HG02759 (cell line): ENCODE results near the gene ERVH48-1.
A peak's percentile ranks its signal among the peaks of the same experiment; 100 is the strongest.
"Not testable (repeated sequence)": the region's sequence is repeated elsewhere in the genome, so short reads cannot be mapped to it uniquely, and the experiment has no call there.

ENCODE experiments used
- ATAC-seq: cut with Tn5 transposase; IDR thresholded peaks from one replicate; pipeline ENCODE4 v1.9.1; 2021; ENCODE audit warnings: mild to moderate bottlenecking, moderate library complexity; ENCODE audit not compliant: unreplicated experiment

The ERVH48-1 gene

GRCh38 chr21:42911920-42912319, 13.5 kb downstream of the ERVH48-1 start:
- not testable (repeated sequence) for ATAC-seq

GRCh38 chr21:42908484-42908883, 16.9 kb downstream of the ERVH48-1 start:
- not testable (repeated sequence) for ATAC-seq

GRCh38 chr21:42906233-42906632, 19.2 kb downstream of the ERVH48-1 start:
- ATAC-seq = no peak

- no peak for ATAC-seq
These were observed 20.2 kb downstream of the ERVH48-1 start for GRCh38 chr21:42905195-42905594.

GRCh38 chr21:42903817-42904216, 21.6 kb downstream of the ERVH48-1 start:
- ATAC-seq = no peak

GRCh38 chr21:42900446-42900845, 25.0 kb downstream of the ERVH48-1 start:
- ATAC-seq = no peak

- ATAC-seq = peak; percentile 94
These were observed 32.3 kb downstream of the ERVH48-1 start, which contains the start of gene NDUFV3 for GRCh38 chr21:42892931-42893755. TSS of gene NDUFV3 (plus strand) at chr21:42893309. CDS start at chr21:42893334, 25 bp downstream.

- ATAC-seq = no peak
These were observed 32.9 kb downstream of the ERVH48-1 start for GRCh38 chr21:42892582-42892930.

GRCh38 chr21:42887326-42887725, 38.1 kb downstream of the ERVH48-1 start:
- ATAC-seq = no peak

- no peak for ATAC-seq
These were observed 41.5 kb downstream of the ERVH48-1 start for GRCh38 chr21:42883921-42884320.

- ATAC-seq = no peak
These were observed 45.1 kb downstream of the ERVH48-1 start for GRCh38 chr21:42880352-42880751.

GRCh38 chr21:42878993-42879787, 46.2 kb downstream of the ERVH48-1 start, which contains the start of gene WDR4:
TSS of gene WDR4 (minus strand) at chr21:42879539. CDS start at chr21:42879495, 44 bp downstream.
- ATAC-seq = peak; percentile 92

GRCh38 chr21:42878678-42878992, 46.8 kb downstream of the ERVH48-1 start:
- ATAC-seq = peak; percentile 10

GRCh38 chr21:42875811-42876210, 49.6 kb downstream of the ERVH48-1 start:
- ATAC-seq = not testable (repeated sequence)

- no peak for ATAC-seq
These were observed 52.3 kb downstream of the ERVH48-1 start for GRCh38 chr21:42873096-42873495.

- no peak for ATAC-seq
These were observed 57.2 kb downstream of the ERVH48-1 start for GRCh38 chr21:42868196-42868595.
